ENCODE data around the gene ABCD1. TPM values are rescaled to one million over a fixed set of nuclear protein-coding genes. Genes with fewer than 3 reads are reported as not detected.
A peak's percentile ranks its signal among the peaks of the same experiment; 100 is the strongest.

Gene ABCD1
- total and polyA plus RNA-seq, 4 donors = 4.1 to 10.6 (median 8.5) TPM

- H3K4me3 ChIP-seq (ENCODE audit: low read depth, low read length) = no peak overlapping the region
- DNase-seq (ENCODE audit: low read depth in 4 of 6, low spot score in 6 of 6) = no peak
- H3K9me3 ChIP-seq (ENCODE audit: control insufficient read depth, insufficient read depth, low read length) = no peaks in the 10 kb centered on the region
- 79% methylated on average over 3 of the region's 6 CpGs for WGBS (ENCODE audit: insufficient coverage)
- H3K4me1 ChIP-seq (ENCODE audit: control insufficient read depth, insufficient read depth, low read length) = peaks cover 31% of the 10 kb centered on the region
- H3K36me3 ChIP-seq (ENCODE audit: control insufficient read depth, insufficient read depth, low read length) = peaks cover 26% of the 10 kb centered on the region
- no peak overlapping the region for H3K27ac ChIP-seq (ENCODE audit: low read depth, low read length)
- no peaks in the 10 kb centered on the region for H3K27me3 ChIP-seq (ENCODE audit: control insufficient read depth, insufficient read depth, low read length)
These were observed 6.6 kb downstream of the ABCD1 start for GRCh38 chrX:153731117-153731844.

- WGBS (ENCODE audit: insufficient coverage) = no CpG with 5 or more reads among the region's 3 CpGs
- peaks cover 31% of the 10 kb centered on the region for H3K36me3 ChIP-seq (ENCODE audit: control insufficient read depth, insufficient read depth, low read length)
- no peaks in the 10 kb centered on the region for H3K27me3 ChIP-seq (ENCODE audit: control insufficient read depth, insufficient read depth, low read length)
- H3K4me3 ChIP-seq (ENCODE audit: low read depth, low read length) = no peak overlapping the region
- H3K27ac ChIP-seq (ENCODE audit: low read depth, low read length) = no peak overlapping the region
- H3K4me1 ChIP-seq (ENCODE audit: control insufficient read depth, insufficient read depth, low read length) = peaks cover 30% of the 10 kb centered on the region
- H3K9me3 ChIP-seq (ENCODE audit: control insufficient read depth, insufficient read depth, low read length) = no peaks in the 10 kb centered on the region
- DNase-seq (ENCODE audit: low read depth in 4 of 6, low spot score in 6 of 6) = no peak
These were observed 7.2 kb downstream of the ABCD1 start for GRCh38 chrX:153731845-153732215.

- H3K36me3 ChIP-seq (ENCODE audit: control insufficient read depth, insufficient read depth, low read length) = peaks cover 36% of the 10 kb centered on the region
- H3K9me3 ChIP-seq (ENCODE audit: control insufficient read depth, insufficient read depth, low read length) = no peaks in the 10 kb centered on the region
- H3K27me3 ChIP-seq (ENCODE audit: control insufficient read depth, insufficient read depth, low read length) = no peaks in the 10 kb centered on the region
- DNase-seq (ENCODE audit: low read depth in 4 of 6, low spot score in 6 of 6) = no peak
- H3K4me3 ChIP-seq (ENCODE audit: low read depth, low read length) = no peak overlapping the region
- WGBS (ENCODE audit: insufficient coverage) = 93% methylated on average over 12 of the region's 14 CpGs
- no peak overlapping the region for H3K27ac ChIP-seq (ENCODE audit: low read depth, low read length)
- peaks cover 25% of the 10 kb centered on the region for H3K4me1 ChIP-seq (ENCODE audit: control insufficient read depth, insufficient read depth, low read length)
These were observed 7.7 kb downstream of the ABCD1 start for GRCh38 chrX:153732401-153732800.

- 81% methylated on average over 12 of the region's 15 CpGs for WGBS (ENCODE audit: insufficient coverage)
- Histone ChIP-seq H3K27me3 (ENCODE audit: control insufficient read depth, insufficient read depth, low read length) (no peaks in the 10 kb centered on the region), H3K4me3 (ENCODE audit: low read depth, low read length) (no peak overlapping the region), H3K36me3 (ENCODE audit: control insufficient read depth, insufficient read depth, low read length) (peaks cover 45% of the 10 kb centered on the region), H3K4me1 (ENCODE audit: control insufficient read depth, insufficient read depth, low read length) (peaks cover 12% of the 10 kb centered on the region), H3K9me3 (ENCODE audit: control insufficient read depth, insufficient read depth, low read length) (no peaks in the 10 kb centered on the region), H3K27ac (ENCODE audit: low read depth, low read length) (no peak overlapping the region)
- DNase-seq (ENCODE audit: low read depth in 4 of 6, low spot score in 6 of 6) = no peak
These were observed 9.1 kb downstream of the ABCD1 start for GRCh38 chrX:153733651-153734240.

- Histone ChIP-seq H3K4me1 (ENCODE audit: control insufficient read depth, insufficient read depth, low read length) (peaks cover 5% of the 10 kb centered on the region), H3K4me3 (ENCODE audit: low read depth, low read length) (no peak overlapping the region), H3K9me3 (ENCODE audit: control insufficient read depth, insufficient read depth, low read length) (no peaks in the 10 kb centered on the region), H3K27ac (ENCODE audit: low read depth, low read length) (no peak overlapping the region), H3K27me3 (ENCODE audit: control insufficient read depth, insufficient read depth, low read length) (no peaks in the 10 kb centered on the region), H3K36me3 (ENCODE audit: control insufficient read depth, insufficient read depth, low read length) (peaks cover 42% of the 10 kb centered on the region)
- DNase-seq (ENCODE audit: low read depth in 4 of 6, low spot score in 6 of 6) = no peak
- 33% methylated on average over 1 of the region's 2 CpGs for WGBS (ENCODE audit: insufficient coverage)
These were observed 10.2 kb downstream of the ABCD1 start for GRCh38 chrX:153734871-153735270.

- H3K36me3 ChIP-seq (ENCODE audit: control insufficient read depth, insufficient read depth, low read length) = peaks cover 42% of the 10 kb centered on the region
- DNase-seq (ENCODE audit: low read depth in 4 of 6, low spot score in 6 of 6) = no peak
- H3K4me1 ChIP-seq (ENCODE audit: control insufficient read depth, insufficient read depth, low read length) = peaks cover 5% of the 10 kb centered on the region
- no peak overlapping the region for H3K27ac ChIP-seq (ENCODE audit: low read depth, low read length)
- no peaks in the 10 kb centered on the region for H3K27me3 ChIP-seq (ENCODE audit: control insufficient read depth, insufficient read depth, low read length)
- H3K9me3 ChIP-seq (ENCODE audit: control insufficient read depth, insufficient read depth, low read length) = no peaks in the 10 kb centered on the region
- no peak overlapping the region for H3K4me3 ChIP-seq (ENCODE audit: low read depth, low read length)
- WGBS (ENCODE audit: insufficient coverage) = 76% methylated on average over 9 of the region's 9 CpGs
These were observed 10.6 kb downstream of the ABCD1 start for GRCh38 chrX:153735274-153735673.

GRCh38 chrX:153736071-153736820 lies 11.6 kb downstream of the ABCD1 start:
- Histone ChIP-seq H3K27me3 (ENCODE audit: control insufficient read depth, insufficient read depth, low read length) (no peaks in the 10 kb centered on the region), H3K4me1 (ENCODE audit: control insufficient read depth, insufficient read depth, low read length) (peaks cover 5% of the 10 kb centered on the region), H3K4me3 (ENCODE audit: low read depth, low read length) (no peak overlapping the region), H3K9me3 (ENCODE audit: control insufficient read depth, insufficient read depth, low read length) (no peaks in the 10 kb centered on the region), H3K27ac (ENCODE audit: low read depth, low read length) (no peak overlapping the region), H3K36me3 (ENCODE audit: control insufficient read depth, insufficient read depth, low read length) (peaks cover 49% of the 10 kb centered on the region)
- no peak for DNase-seq (ENCODE audit: low read depth in 4 of 6, low spot score in 6 of 6)
- 78% methylated on average over 29 of the region's 30 CpGs for WGBS (ENCODE audit: insufficient coverage)

GRCh38 chrX:153736871-153737441 lies 12.3 kb downstream of the ABCD1 start:
- 73% methylated on average over 12 of the region's 15 CpGs for WGBS (ENCODE audit: insufficient coverage)
- H3K4me1 ChIP-seq (ENCODE audit: control insufficient read depth, insufficient read depth, low read length) = peaks cover 5% of the 10 kb centered on the region
- no peak overlapping the region for H3K4me3 ChIP-seq (ENCODE audit: low read depth, low read length)
- no peak overlapping the region for H3K27ac ChIP-seq (ENCODE audit: low read depth, low read length)
- H3K27me3 ChIP-seq (ENCODE audit: control insufficient read depth, insufficient read depth, low read length) = no peaks in the 10 kb centered on the region
- peaks cover 53% of the 10 kb centered on the region for H3K36me3 ChIP-seq (ENCODE audit: control insufficient read depth, insufficient read depth, low read length)
- no peaks in the 10 kb centered on the region for H3K9me3 ChIP-seq (ENCODE audit: control insufficient read depth, insufficient read depth, low read length)
- peak in 1 of 6 donors; percentile 17 for DNase-seq (ENCODE audit: low read depth in 4 of 6, low spot score in 6 of 6)

GRCh38 chrX:153738056-153738605 lies 13.5 kb downstream of the ABCD1 start:
- no peak overlapping the region for H3K27ac ChIP-seq (ENCODE audit: low read depth, low read length)
- WGBS (ENCODE audit: insufficient coverage) = 88% methylated on average over 21 of the region's 27 CpGs
- no peaks in the 10 kb centered on the region for H3K27me3 ChIP-seq (ENCODE audit: control insufficient read depth, insufficient read depth, low read length)
- no peak overlapping the region for H3K4me3 ChIP-seq (ENCODE audit: low read depth, low read length)
- no peaks in the 10 kb centered on the region for H3K9me3 ChIP-seq (ENCODE audit: control insufficient read depth, insufficient read depth, low read length)
- DNase-seq (ENCODE audit: low read depth in 4 of 6, low spot score in 6 of 6) = no peak
- H3K36me3 ChIP-seq (ENCODE audit: control insufficient read depth, insufficient read depth, low read length) = peaks cover 49% of the 10 kb centered on the region
- H3K4me1 ChIP-seq (ENCODE audit: control insufficient read depth, insufficient read depth, low read length) = peaks cover 5% of the 10 kb centered on the region
